Muscle layer of duodenum (tissue), 2 donors: Measurements from ENCODE around the gene CEP70.
"Not testable (repeated sequence)": the region's sequence is repeated elsewhere in the genome, so short reads cannot be mapped to it uniquely, and the experiment has no call there.

Experiments
- H3K27ac ChIP-seq: one replicate; pipeline ENCODE4 v1.7.0; 2013; ENCODE audit warnings: mild to moderate bottlenecking, low read length
- H3K27me3 ChIP-seq: one replicate; pipeline ENCODE4 v1.7.0; 2013; ENCODE audit warnings: low read depth, mild to moderate bottlenecking, control low read depth, low read length
- H3K36me3 ChIP-seq, 2 donors: one replicate each; pipeline ENCODE4 v1.7.0; 2013; ENCODE audit warnings: low read length in 2 of 2, control low read depth in 1 of 2, mild to moderate bottlenecking in 1 of 2; ENCODE audit not compliant: insufficient read depth in 2 of 2, control insufficient read depth in 1 of 2
- H3K4me1 ChIP-seq, 2 donors: one replicate each; pipeline ENCODE4 v1.7.0; 2013; ENCODE audit warnings: low read length in 2 of 2, mild to moderate bottlenecking in 2 of 2, control low read depth in 1 of 2, moderate library complexity in 1 of 2; ENCODE audit not compliant: insufficient read depth in 2 of 2, control insufficient read depth in 1 of 2
- H3K4me3 ChIP-seq, 2 donors: one replicate each; pipeline ENCODE4 v1.7.0; 2013; ENCODE audit warnings: low read length in 2 of 2, low read depth in 1 of 2, mild to moderate bottlenecking in 1 of 2
- H3K9me3 ChIP-seq, 2 donors: one replicate each; pipeline ENCODE4 v1.7.0; 2013; ENCODE audit warnings: low read length in 2 of 2, control low read depth in 1 of 2, mild to moderate bottlenecking in 1 of 2; ENCODE audit not compliant: control insufficient read depth in 1 of 2
- donor health status: healthy.

The CEP70 gene

GRCh38 chr3:138550958-138551357, 43.1 kb downstream of the CEP70 start:
- Histone ChIP-seq H3K9me3 (peaks cover 4 to 25% of the 10 kb centered on the region in 2 donors), H3K36me3 (peaks cover 15 to 41% of the 10 kb centered on the region in 2 donors)
- H3K4me3 ChIP-seq, H3K27ac ChIP-seq, H3K4me1 ChIP-seq, H3K27me3 ChIP-seq: not testable (repeated sequence)

- peaks cover 7 to 25% of the 10 kb centered on the region in 2 donors for H3K9me3 ChIP-seq
- H3K4me1 ChIP-seq = no peaks in the 10 kb centered on the region
- H3K27ac ChIP-seq = no peak overlapping the region
- no peaks in the 10 kb centered on the region for H3K27me3 ChIP-seq
- H3K36me3 ChIP-seq = peaks cover 15 to 49% of the 10 kb centered on the region in 2 donors
- no peak overlapping the region for H3K4me3 ChIP-seq
Measured at GRCh38 chr3:138549179-138549977, 44.7 kb downstream of the CEP70 start.

GRCh38 chr3:138547342-138547975, 46.6 kb downstream of the CEP70 start:
- Histone ChIP-seq H3K4me3 (peak overlapping the region in 1 of 2 donors; percentile 9), H3K27me3 (no peaks in the 10 kb centered on the region), H3K27ac (no peak overlapping the region), H3K4me1 (no peaks in the 10 kb centered on the region), H3K9me3 (peaks cover 7 to 35% of the 10 kb centered on the region in 2 donors), H3K36me3 (peaks cover 15 to 60% of the 10 kb centered on the region in 2 donors)

GRCh38 chr3:138544546-138544945, 49.5 kb downstream of the CEP70 start:
- Histone ChIP-seq H3K9me3 (peaks cover 21 to 45% of the 10 kb centered on the region in 2 donors), H3K27me3 (no peaks in the 10 kb centered on the region), H3K4me1 (no peaks in the 10 kb centered on the region), H3K27ac (no peak overlapping the region), H3K36me3 (peaks cover 19 to 70% of the 10 kb centered on the region in 2 donors), H3K4me3 (no peak overlapping the region)

- no peak overlapping the region for H3K27ac ChIP-seq
- peak overlapping the region in 1 of 2 donors; percentile 13 for H3K4me3 ChIP-seq
Measured at GRCh38 chr3:138542977-138543376, 51.1 kb downstream of the CEP70 start.

GRCh38 chr3:138539352-138539751, 54.7 kb downstream of the CEP70 start:
- no peak overlapping the region for H3K27ac ChIP-seq
- no peaks in the 10 kb centered on the region for H3K27me3 ChIP-seq
- H3K36me3 ChIP-seq = peaks cover 4 to 35% of the 10 kb centered on the region in 2 donors
- H3K4me1 ChIP-seq = no peaks in the 10 kb centered on the region
- H3K9me3 ChIP-seq = peaks cover 13 to 28% of the 10 kb centered on the region in 2 donors
- no peak overlapping the region for H3K4me3 ChIP-seq

More at GRCh38 chr3:138542977-138543376, 51.1 kb downstream of the CEP70 start:
- Histone ChIP-seq H3K9me3 (peaks cover 18 to 37% of the 10 kb centered on the region in 2 donors), H3K27me3 (no peaks in the 10 kb centered on the region), H3K4me1 (no peaks in the 10 kb centered on the region), H3K36me3 (peaks cover 14 to 63% of the 10 kb centered on the region in 2 donors)

- H3K4me1 ChIP-seq, H3K9me3 ChIP-seq: not testable (repeated sequence)
Measured at GRCh38 chr3:138521445-138521844, 72.6 kb downstream of the CEP70 start.

GRCh38 chr3:138513090-138513843, 80.8 kb downstream of the CEP70 start:
- peaks cover 0 to 16% of the 10 kb centered on the region in 2 donors for H3K36me3 ChIP-seq
- H3K9me3 ChIP-seq = peaks cover 0 to 4% of the 10 kb centered on the region in 2 donors
- no peaks in the 10 kb centered on the region for H3K27me3 ChIP-seq
- H3K4me3 ChIP-seq = no peak overlapping the region
- no peaks in the 10 kb centered on the region for H3K4me1 ChIP-seq
- no peak overlapping the region for H3K27ac ChIP-seq

More at GRCh38 chr3:138521445-138521844, 72.6 kb downstream of the CEP70 start:
- not testable (repeated sequence) for H3K4me3 ChIP-seq, H3K27me3 ChIP-seq, H3K27ac ChIP-seq
- peaks cover 0 to 12% of the 10 kb centered on the region in 2 donors for H3K36me3 ChIP-seq

- H3K4me3 ChIP-seq = no peak overlapping the region
- no peaks in the 10 kb centered on the region for H3K27me3 ChIP-seq
- peaks cover 0 to 10% of the 10 kb centered on the region in 2 donors for H3K36me3 ChIP-seq
- no peaks in the 10 kb centered on the region for H3K9me3 ChIP-seq
- H3K27ac ChIP-seq = no peak overlapping the region
- no peaks in the 10 kb centered on the region for H3K4me1 ChIP-seq
Measured at GRCh38 chr3:138511945-138512344, 82.1 kb downstream of the CEP70 start.

- Histone ChIP-seq H3K36me3 (peaks cover 0 to 9% of the 10 kb centered on the region in 2 donors), H3K4me3 (no peak overlapping the region), H3K27me3 (no peaks in the 10 kb centered on the region), H3K27ac (no peak overlapping the region), H3K4me1 (no peaks in the 10 kb centered on the region), H3K9me3 (no peaks in the 10 kb centered on the region)
Measured at GRCh38 chr3:138509586-138509985, 84.5 kb downstream of the CEP70 start.

- Histone ChIP-seq H3K27me3 (no peaks in the 10 kb centered on the region), H3K36me3 (peaks cover 0 to 9% of the 10 kb centered on the region in 2 donors), H3K27ac (no peak overlapping the region), H3K4me3 (no peak overlapping the region), H3K4me1 (no peaks in the 10 kb centered on the region), H3K9me3 (no peaks in the 10 kb centered on the region)
Measured at GRCh38 chr3:138507524-138507923, 86.5 kb downstream of the CEP70 start.
